Activated naive CD4-positive, alpha-beta T cell treated with Interleukin-2 at 50 U/mL for 16 hours (primary cell): Measurements from ENCODE around the gene RCAN2.
"Not testable (repeated sequence)": the region's sequence is repeated elsewhere in the genome, so short reads cannot be mapped to it uniquely, and the experiment has no call there.

ENCODE experiments used
- DNase-seq: peaks from one replicate; pipeline ENCODE4 v3.0.0-alpha.2; 2020

The RCAN2 gene

DNA sequence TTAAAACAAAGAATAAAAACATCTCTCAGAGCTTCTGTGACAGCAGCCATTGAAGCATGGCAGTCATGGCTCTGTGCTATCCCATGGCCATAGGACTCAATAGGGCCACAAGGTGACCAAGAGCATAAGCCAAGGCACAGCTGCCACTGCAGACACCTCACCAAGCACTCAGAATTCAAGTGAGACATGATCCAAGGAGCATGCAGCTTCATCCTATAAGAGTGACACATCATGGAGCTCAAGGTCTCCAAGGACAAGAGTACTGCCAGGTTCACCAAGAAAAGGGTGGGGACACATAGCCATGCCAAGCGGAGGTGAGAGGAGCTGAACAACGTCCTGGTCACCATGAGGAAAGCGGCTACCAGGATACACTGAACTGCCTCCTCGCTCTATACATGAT lies 53.0 kb downstream of the RCAN2 start:
- no peak for DNase-seq

- no peak for DNase-seq
Measured at GRCh38 chr6:46437671-46438221, 53.5 kb downstream of the RCAN2 start.

DNA sequence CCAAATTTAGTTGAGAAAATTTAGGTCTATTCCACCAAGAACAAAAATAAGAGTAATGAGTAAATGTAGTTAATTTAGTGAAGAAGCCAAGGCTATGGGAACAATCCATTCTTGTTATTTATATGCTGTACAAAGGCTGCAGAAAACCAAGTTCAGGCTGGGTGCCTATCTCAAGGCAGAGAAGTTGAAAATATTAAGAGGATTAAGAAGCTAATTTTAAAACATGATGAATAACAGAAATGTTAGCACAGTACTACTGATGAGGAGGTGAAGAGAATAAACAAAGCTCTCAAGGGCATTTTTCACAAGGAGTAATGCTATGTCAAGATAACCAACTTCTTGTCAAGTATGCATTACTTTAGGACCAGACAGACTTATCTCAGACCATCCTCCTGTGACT lies 68.6 kb downstream of the RCAN2 start:
- no peak for DNase-seq

- DNase-seq: no peak
Measured at GRCh38 chr6:46421939-46422338, 69.3 kb downstream of the RCAN2 start.

GRCh38 chr6:46420921-46421638 lies 70.2 kb downstream of the RCAN2 start:
- DNase-seq: no peak

DNA sequence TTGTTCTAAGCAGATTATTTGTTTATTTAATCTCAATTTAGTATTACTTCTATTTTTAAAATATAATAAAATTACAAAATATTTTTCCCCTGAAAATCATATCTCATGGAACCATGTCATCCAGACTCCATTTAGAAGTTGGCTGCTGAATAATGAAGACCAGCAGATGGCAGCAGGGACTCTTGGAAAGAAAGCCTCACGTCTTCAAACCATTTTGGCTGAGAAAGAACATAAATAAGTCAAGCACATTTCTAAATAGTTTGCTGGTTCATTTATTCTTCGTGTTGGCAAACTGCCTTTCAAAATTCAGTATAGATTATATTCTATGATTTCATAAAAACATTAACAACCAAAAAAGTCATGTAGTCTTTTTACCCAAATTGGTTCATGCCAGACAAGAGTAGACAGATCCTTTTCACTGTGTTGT lies 71.7 kb downstream of the RCAN2 start:
- DNase-seq: no peak

- no peak for DNase-seq
Measured at GRCh38 chr6:46414398-46414797, 76.9 kb downstream of the RCAN2 start.

GRCh38 chr6:46412662-46413061 lies 78.6 kb downstream of the RCAN2 start:
- no peak for DNase-seq

DNA sequence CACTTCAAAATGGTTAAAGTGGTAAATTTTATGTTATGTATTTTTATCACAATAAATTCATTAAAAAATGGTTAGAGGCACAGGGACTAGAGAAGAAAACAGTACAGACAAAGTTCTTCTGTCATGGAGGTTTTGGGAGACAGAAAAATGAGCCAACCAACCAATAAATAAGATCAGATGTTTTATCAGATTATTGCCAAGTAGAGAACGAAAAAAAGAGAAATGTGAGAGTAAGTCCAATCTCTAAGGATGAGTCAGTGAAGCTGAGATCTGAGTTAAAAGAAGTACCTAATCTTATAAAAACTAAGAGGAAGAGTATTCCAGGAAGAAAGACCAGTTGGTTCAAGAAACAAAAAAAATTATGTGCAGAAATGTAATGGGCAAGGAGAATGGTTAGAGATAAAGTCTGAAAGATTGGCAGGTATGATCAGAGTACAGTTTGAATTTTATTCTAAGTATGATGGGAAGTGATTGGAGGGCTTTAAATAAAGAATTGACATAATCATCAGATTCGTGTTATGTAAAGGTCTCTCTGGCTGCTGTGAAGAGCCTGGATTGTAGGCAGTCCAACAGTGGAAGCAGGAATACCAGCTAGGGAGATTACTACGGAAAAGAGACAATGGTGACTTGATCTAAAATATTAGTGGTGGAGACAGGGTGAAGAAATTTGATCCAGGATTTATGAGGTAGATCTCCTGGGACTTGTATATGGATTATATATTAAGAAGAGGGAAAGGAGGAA lies 79.6 kb downstream of the RCAN2 start:
- no peak for DNase-seq

DNA sequence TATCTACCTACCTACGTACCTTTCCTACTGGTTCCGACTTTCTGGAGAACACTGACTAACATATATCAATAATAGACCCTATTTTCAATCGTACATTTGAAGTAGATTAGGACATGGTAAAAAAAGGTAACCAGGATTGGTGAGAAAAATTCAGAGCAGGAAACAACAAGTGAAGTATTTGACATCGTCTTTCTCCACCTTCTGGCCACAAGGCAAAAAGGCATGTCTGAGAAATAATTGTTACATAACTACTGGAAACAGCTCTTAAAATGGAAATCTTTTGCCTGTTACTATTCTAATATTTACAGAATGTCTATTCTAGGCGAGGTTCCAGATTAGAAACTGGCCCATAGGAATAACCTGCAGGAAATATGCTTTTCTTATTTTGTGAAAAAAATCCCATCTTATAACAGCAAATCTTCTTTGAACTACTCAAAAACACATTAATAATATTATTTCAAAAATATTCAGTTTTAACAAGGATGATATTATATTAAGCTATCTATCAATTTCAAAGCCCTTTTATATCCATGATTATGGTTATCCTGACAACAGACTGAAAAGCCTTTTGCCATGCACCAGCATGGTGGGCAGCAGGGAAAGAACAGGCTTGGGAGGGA lies 80.8 kb downstream of the RCAN2 start:
- DNase-seq: no peak

DNA sequence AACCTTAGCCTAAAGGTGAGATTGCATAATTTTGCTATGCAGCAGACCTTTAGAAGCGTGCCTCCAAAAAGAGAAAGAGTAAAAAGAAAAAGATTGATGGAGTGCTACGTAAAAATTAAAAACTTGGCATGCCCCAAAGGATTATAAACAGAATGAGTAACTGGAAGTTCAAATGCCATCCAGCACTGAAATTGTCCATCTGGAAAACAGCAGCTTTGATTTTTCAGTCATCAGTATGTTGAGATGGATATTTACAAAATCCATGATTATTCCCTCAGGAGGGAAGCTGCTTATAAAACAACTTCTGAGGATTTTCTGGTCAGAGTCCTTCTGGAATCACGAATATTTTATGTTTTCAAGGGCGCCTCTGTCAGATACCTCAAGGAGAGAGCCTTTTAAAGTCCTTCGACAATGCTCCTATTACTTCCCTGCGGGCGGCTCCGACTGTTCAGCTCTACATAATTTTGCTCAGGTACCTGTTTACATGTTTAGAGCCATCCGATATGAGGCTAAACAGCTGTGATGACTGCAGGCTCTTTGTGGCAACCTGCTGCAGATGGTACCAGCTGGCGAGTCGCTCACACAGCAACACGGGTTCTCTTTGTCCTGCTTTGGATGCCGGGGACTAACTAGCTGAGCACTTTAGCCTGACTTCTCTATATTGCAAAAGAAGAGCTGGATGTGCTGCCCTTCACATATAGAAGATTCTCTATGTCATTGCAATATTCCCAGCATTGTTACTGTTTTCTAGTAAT lies 83.3 kb downstream of the RCAN2 start:
- DNase-seq: no peak

GRCh38 chr6:46407246-46407645 lies 84.0 kb downstream of the RCAN2 start:
- no peak for DNase-seq

DNA sequence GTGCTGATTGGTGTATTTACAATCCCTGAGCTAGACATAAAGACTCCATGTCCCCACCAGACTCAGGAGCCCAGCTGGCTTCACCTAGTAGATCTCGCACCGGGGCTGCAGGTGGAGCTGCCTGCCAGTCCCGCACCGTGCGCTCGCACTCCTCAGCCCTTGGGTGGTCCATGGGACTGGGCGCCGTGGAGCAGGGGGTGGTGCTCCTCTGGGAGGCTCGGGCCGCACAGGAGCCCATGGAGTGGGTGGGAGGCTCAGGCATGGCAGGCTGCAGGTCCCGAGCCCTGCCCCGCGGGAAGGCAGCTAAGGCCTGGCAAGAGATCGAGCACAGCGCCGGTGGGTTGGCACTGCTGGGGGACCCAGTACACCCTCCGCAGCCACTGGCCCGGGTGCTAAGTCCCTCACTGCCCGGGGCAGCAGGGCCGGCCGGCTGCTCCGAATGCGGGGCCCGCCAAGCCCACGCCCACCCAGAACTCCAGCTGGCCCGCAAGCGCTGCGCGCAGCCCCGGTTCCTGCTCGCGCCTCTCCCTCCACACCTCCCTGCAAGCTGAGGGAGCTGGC lies 85.5 kb downstream of the RCAN2 start:
- not testable (repeated sequence) for DNase-seq

- no peak for DNase-seq
Measured at GRCh38 chr6:46400898-46401297, 90.4 kb downstream of the RCAN2 start.

GRCh38 chr6:46395530-46395929 lies 95.7 kb downstream of the RCAN2 start:
- no peak for DNase-seq

DNA sequence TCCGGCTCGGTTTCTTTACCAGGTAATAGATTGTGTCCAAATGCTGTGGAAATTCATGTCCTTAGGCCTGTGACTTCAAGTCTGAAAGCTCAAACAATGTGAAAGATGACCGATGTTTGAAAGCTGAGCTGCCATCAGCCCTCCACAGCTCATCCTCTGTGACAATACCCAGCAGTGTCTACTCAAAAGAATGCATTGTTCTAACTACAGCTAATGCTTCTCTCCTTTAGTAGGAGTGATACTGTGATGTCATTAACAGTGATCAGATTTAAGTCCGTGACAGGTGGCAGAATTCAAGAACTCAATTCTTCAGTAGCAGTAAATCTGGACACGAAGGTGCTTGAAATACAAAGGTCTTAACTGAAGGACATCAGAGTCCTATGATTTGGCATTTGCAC lies 97.3 kb downstream of the RCAN2 start:
- no peak for DNase-seq

GRCh38 chr6:46393161-46393939 lies 97.9 kb downstream of the RCAN2 start:
- no peak for DNase-seq

DNA sequence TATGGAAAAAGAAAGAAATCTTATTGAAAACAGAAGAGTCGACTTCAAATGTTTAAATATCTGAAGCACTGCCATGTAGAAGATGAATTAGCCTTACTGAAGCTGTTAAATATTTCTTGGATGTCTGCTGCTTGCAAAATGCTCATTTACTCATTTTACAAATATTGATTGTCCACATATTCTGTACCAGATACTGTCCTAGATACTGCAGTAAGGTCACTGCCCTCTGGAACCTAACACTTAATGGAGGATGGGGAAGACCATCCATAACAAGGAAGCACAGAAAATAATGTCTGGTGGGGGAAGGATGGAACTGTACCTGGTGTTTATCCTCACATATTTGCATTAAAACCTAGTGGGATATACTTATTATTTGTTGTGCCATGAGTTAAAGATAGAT lies 99.0 kb downstream of the RCAN2 start:
- DNase-seq: no peak

- DNase-seq: no peak
Measured at GRCh38 chr6:46390153-46390876, 100.9 kb downstream of the RCAN2 start.

DNA sequence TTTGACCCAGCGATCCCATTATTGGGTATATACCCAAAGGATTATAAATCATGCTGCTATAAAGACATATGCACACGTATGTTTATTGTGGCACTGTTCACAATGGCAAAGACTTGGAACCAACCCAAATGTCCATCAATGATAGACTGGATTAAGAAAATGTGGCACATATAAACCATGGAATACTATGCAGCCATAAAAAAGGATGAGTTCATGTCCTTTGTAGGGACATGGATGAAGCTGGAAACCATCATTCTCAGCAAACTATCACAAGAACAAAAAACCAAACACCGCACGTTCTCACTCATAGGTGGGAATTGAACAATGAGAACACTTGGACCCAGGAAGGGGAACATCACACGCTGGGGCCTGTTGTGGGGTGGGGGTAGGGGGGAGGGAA lies 103.5 kb downstream of the RCAN2 start:
- DNase-seq: not testable (repeated sequence)

DNA sequence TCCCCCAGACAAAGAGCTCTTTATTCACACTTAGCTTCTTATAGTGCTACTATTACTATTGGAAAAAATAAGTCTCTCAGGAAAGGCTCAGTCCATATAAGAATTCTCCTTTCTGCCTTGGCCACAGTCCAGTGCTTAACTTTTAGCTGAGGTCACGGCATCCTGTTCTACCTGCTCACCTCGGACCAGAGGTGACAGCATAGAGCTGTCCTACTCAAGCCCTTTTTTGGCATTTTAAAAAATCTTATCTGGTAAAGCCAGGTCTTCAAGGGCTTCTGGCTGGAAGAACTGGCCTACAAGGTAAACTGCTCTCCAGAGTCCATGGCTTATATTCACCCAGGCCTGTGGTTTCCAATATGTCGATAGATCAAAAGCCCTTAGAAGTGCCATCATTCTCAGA lies 109.7 kb downstream of the RCAN2 start:
- no peak for DNase-seq
